IgD-negative memory B cell (primary cell): ENCODE measurements around the gene HTR1D. TPM values are rescaled to one million over a fixed set of nuclear protein-coding genes. Genes with fewer than 3 reads are reported as not detected.
"Not testable (repeated sequence)": the region's sequence is repeated elsewhere in the genome, so short reads cannot be mapped to it uniquely, and the experiment has no call there.

ENCODE experiments used
- H3K27ac Mint-ChIP-seq, 3 donors: one replicate each; pipeline ENCODE4 v1.8.0; 2020 to 2022; ENCODE audit warnings: mild to moderate bottlenecking in 3 of 3, mixed read lengths in 3 of 3, moderate library complexity in 1 of 3
- H3K27me3 Mint-ChIP-seq: one replicate; pipeline ENCODE4 v1.8.0; 2021; ENCODE audit warnings: mixed read lengths
- H3K36me3 Mint-ChIP-seq: one replicate; pipeline ENCODE4 v1.8.0; 2020; ENCODE audit warnings: mild to moderate bottlenecking, mixed read lengths
- H3K4me1 Mint-ChIP-seq, 3 donors: one replicate each; pipeline ENCODE4 v1.8.0; 2020 to 2022; ENCODE audit warnings: mixed read lengths in 3 of 3, mild to moderate bottlenecking in 1 of 3
- H3K4me3 Mint-ChIP-seq, 4 donors: one replicate each; pipeline ENCODE4 v1.8.0; 2020 to 2022; ENCODE audit warnings: mild to moderate bottlenecking in 4 of 4, mixed read lengths in 4 of 4, moderate library complexity in 3 of 4
- H3K9me3 Mint-ChIP-seq, 3 donors: one replicate each; pipeline ENCODE4 v1.8.0; 2020 to 2021; ENCODE audit warnings: mixed read lengths in 3 of 3, mild to moderate bottlenecking in 1 of 3
- polyA plus RNA-seq: library from polyadenylated mRNA; unstranded; fragments of 300-500 nt; fragmentation: Illumina TruSeq; gene quantifications from one replicate; pipeline ENCODE4 v1.2.3, GENCODE V29; 2021

The HTR1D gene
- polyA plus RNA-seq, 1 donor from 2014 or later, result not detected

- Mint-ChIP-seq H3K4me1 (no peaks in the 10 kb centered on the region), H3K36me3 (no peaks in the 10 kb centered on the region), H3K9me3 (peaks cover 0 to 10% (median 5%) of the 10 kb centered on the region in 3 donors), H3K27me3 (peaks cover 23% of the 10 kb centered on the region), H3K27ac (no peak overlapping the region), H3K4me3 (peak overlapping the region in 1 of 4 donors; percentile 44)
Observed at GRCh38 chr1:23224739-23225648, 7.7 kb upstream of the HTR1D start.

- Mint-ChIP-seq H3K27me3 (peaks cover 31% of the 10 kb centered on the region), H3K9me3 (peaks cover 0 to 10% (median 6%) of the 10 kb centered on the region in 3 donors)
- H3K36me3 Mint-ChIP-seq, H3K27ac Mint-ChIP-seq, H3K4me1 Mint-ChIP-seq, H3K4me3 Mint-ChIP-seq: not testable (repeated sequence)
Observed at GRCh38 chr1:23223963-23224362, 6.7 kb upstream of the HTR1D start.

- Mint-ChIP-seq H3K27me3 (peaks cover 35% of the 10 kb centered on the region), H3K4me3 (peak overlapping the region in 1 of 4 donors; percentile 33), H3K9me3 (peaks cover 0 to 10% (median 7%) of the 10 kb centered on the region in 3 donors)
- not testable (repeated sequence) for H3K4me1 Mint-ChIP-seq, H3K36me3 Mint-ChIP-seq, H3K27ac Mint-ChIP-seq
Observed at GRCh38 chr1:23223490-23223951, 6.2 kb upstream of the HTR1D start.

- Mint-ChIP-seq H3K4me1 (peaks cover 0 to 2% (median 0%) of the 10 kb centered on the region in 3 donors), H3K27ac (no peak overlapping the region), H3K27me3 (peaks cover 42% of the 10 kb centered on the region), H3K4me3 (no peak overlapping the region), H3K36me3 (no peaks in the 10 kb centered on the region), H3K9me3 (peaks cover 0 to 10% (median 7%) of the 10 kb centered on the region in 3 donors)
Observed at GRCh38 chr1:23222742-23223141, 5.4 kb upstream of the HTR1D start.

GRCh38 chr1:23222331-23222730 is 5.0 kb upstream of the HTR1D start:
- Mint-ChIP-seq H3K36me3 (no peaks in the 10 kb centered on the region), H3K9me3 (peaks cover 0 to 10% (median 7%) of the 10 kb centered on the region in 3 donors), H3K27me3 (peaks cover 44% of the 10 kb centered on the region), H3K4me1 (peaks cover 0 to 3% (median 0%) of the 10 kb centered on the region in 3 donors), H3K4me3 (no peak overlapping the region), H3K27ac (no peak overlapping the region)

- Mint-ChIP-seq H3K27ac (no peak overlapping the region), H3K4me3 (no peak overlapping the region), H3K4me1 (peaks cover 0 to 7% (median 0%) of the 10 kb centered on the region in 3 donors), H3K36me3 (no peaks in the 10 kb centered on the region), H3K9me3 (peaks cover 0 to 10% (median 7%) of the 10 kb centered on the region in 3 donors), H3K27me3 (peaks cover 49% of the 10 kb centered on the region)
Observed at GRCh38 chr1:23221107-23221506, 3.8 kb upstream of the HTR1D start.

GRCh38 chr1:23216771-23217420 is 406 bp downstream of the HTR1D start:
- no peaks in the 10 kb centered on the region for H3K36me3 Mint-ChIP-seq
- peaks cover 0 to 2% (median 0%) of the 10 kb centered on the region in 3 donors for H3K9me3 Mint-ChIP-seq
- peaks cover 0 to 7% (median 0%) of the 10 kb centered on the region in 3 donors for H3K4me1 Mint-ChIP-seq
- peaks cover 59% of the 10 kb centered on the region for H3K27me3 Mint-ChIP-seq
- H3K27ac Mint-ChIP-seq, result no peak overlapping the region
- H3K4me3 Mint-ChIP-seq, result peak overlapping the region in 1 of 4 donors; percentile 29

- Mint-ChIP-seq H3K36me3 (no peaks in the 10 kb centered on the region), H3K27me3 (peaks cover 61% of the 10 kb centered on the region), H3K27ac (no peak overlapping the region), H3K4me1 (peaks cover 0 to 7% (median 0%) of the 10 kb centered on the region in 3 donors), H3K4me3 (peak overlapping the region in 2 of 4 donors; percentile 29 to 34), H3K9me3 (peaks cover 0 to 2% (median 0%) of the 10 kb centered on the region in 3 donors)
Observed at GRCh38 chr1:23215751-23216449, 1.4 kb downstream of the HTR1D start.

GRCh38 chr1:23215291-23215690 is 2.0 kb downstream of the HTR1D start:
- Mint-ChIP-seq H3K27ac (no peak overlapping the region), H3K4me1 (peaks cover 0 to 7% (median 0%) of the 10 kb centered on the region in 3 donors), H3K4me3 (no peak overlapping the region), H3K27me3 (peaks cover 58% of the 10 kb centered on the region), H3K36me3 (no peaks in the 10 kb centered on the region), H3K9me3 (peaks cover 0 to 2% (median 0%) of the 10 kb centered on the region in 3 donors)

- Mint-ChIP-seq H3K4me3 (no peak overlapping the region), H3K36me3 (no peaks in the 10 kb centered on the region), H3K27ac (no peak overlapping the region), H3K27me3 (peaks cover 58% of the 10 kb centered on the region), H3K9me3 (peaks cover 0 to 2% (median 0%) of the 10 kb centered on the region in 3 donors), H3K4me1 (peaks cover 0 to 7% (median 0%) of the 10 kb centered on the region in 3 donors)
Observed at GRCh38 chr1:23214640-23215039, 2.7 kb downstream of the HTR1D start.

GRCh38 chr1:23211955-23212354 is 5.3 kb downstream of the HTR1D start:
- no peaks in the 10 kb centered on the region for H3K9me3 Mint-ChIP-seq
- no peaks in the 10 kb centered on the region for H3K36me3 Mint-ChIP-seq
- H3K27me3 Mint-ChIP-seq, result peaks cover 39% of the 10 kb centered on the region
- H3K4me1 Mint-ChIP-seq, result peaks cover 0 to 4% (median 0%) of the 10 kb centered on the region in 3 donors
- no peak overlapping the region for H3K27ac Mint-ChIP-seq
- H3K4me3 Mint-ChIP-seq, result peak overlapping the region in 1 of 4 donors; percentile 76

- Mint-ChIP-seq H3K27ac (no peak overlapping the region), H3K27me3 (peaks cover 43% of the 10 kb centered on the region), H3K36me3 (no peaks in the 10 kb centered on the region)
Observed at GRCh38 chr1:23210963-23211362, 6.3 kb downstream of the HTR1D start.

GRCh38 chr1:23210351-23210785 is 6.9 kb downstream of the HTR1D start:
- Mint-ChIP-seq H3K36me3 (no peaks in the 10 kb centered on the region), H3K4me1 (no peaks in the 10 kb centered on the region), H3K27me3 (peaks cover 43% of the 10 kb centered on the region), H3K9me3 (no peaks in the 10 kb centered on the region), H3K27ac (no peak overlapping the region), H3K4me3 (no peak overlapping the region)

More at GRCh38 chr1:23210963-23211362, 6.3 kb downstream of the HTR1D start:
- no peaks in the 10 kb centered on the region for H3K4me1 Mint-ChIP-seq
- no peaks in the 10 kb centered on the region for H3K9me3 Mint-ChIP-seq
- H3K4me3 Mint-ChIP-seq, result peak overlapping the region in 1 of 4 donors; percentile 2

GRCh38 chr1:23209770-23210169 is 7.5 kb downstream of the HTR1D start:
- Mint-ChIP-seq H3K36me3 (no peaks in the 10 kb centered on the region), H3K4me1 (no peaks in the 10 kb centered on the region), H3K9me3 (no peaks in the 10 kb centered on the region), H3K27me3 (peaks cover 40% of the 10 kb centered on the region), H3K27ac (no peak overlapping the region), H3K4me3 (no peak overlapping the region)
